Measurements from ENCODE around the gene LZTS2.

- TF ChIP-seq EZH2 (IDR thresholded peaks at IDR 0.05), result no peak
- no peak for TF ChIP-seq POLR2AphosphoS5 (IDR thresholded peaks at IDR 0.05; ENCODE audit: borderline replicate concordance, low read depth, low read length)
Measured at GRCh38 chr10:101033276-101033675, 33.7 kb downstream of the LZTS2 start.
